ENCODE data around the gene EDIL3.
"Not testable (repeated sequence)": the region's sequence is repeated elsewhere in the genome, so short reads cannot be mapped to it uniquely, and the experiment has no call there.

Gene EDIL3

DNA sequence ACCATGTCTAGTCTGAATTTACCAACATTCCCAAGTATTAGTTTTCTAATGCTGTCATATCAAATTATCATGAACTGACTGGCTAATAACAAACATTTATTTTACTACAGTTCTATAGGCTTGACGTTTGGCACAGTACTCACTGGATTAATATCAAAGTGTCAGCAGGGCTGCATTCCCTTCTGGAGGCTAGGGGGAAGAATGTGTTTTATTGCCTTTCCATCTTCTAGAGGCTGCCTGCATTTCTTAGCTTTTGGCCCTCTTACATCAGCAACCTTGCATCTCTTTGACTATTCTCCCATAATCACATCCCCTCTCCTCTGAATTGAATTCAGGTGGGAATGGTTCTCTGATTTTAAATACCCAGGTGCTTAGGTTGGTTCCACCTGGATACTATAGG is 84.7 kb downstream of the EDIL3 start:
- no peaks in the 10 kb centered on the region for H3K36me3 ChIP-seq (ENCODE audit: control insufficient read depth, insufficient read depth, low read length)
- no peak overlapping the region for H3K4me3 ChIP-seq (ENCODE audit: extremely low read depth, insufficient read depth, low read length, poor library complexity, severe bottlenecking)
- H3K27ac ChIP-seq (ENCODE audit: low read depth, low read length, severe bottlenecking) = no peak overlapping the region
- H3K4me1 ChIP-seq (ENCODE audit: control insufficient read depth, insufficient read depth, low read length, poor library complexity, severe bottlenecking) = peaks cover 3% of the 10 kb centered on the region
- WGBS, 2 experiments (ENCODE audit: insufficient coverage in 2 of 2) = no CpG with 5 or more reads among the region's 1 CpG
- H3K9me3 ChIP-seq (ENCODE audit: control insufficient read depth, low read length) = peaks cover 9% of the 10 kb centered on the region

DNA sequence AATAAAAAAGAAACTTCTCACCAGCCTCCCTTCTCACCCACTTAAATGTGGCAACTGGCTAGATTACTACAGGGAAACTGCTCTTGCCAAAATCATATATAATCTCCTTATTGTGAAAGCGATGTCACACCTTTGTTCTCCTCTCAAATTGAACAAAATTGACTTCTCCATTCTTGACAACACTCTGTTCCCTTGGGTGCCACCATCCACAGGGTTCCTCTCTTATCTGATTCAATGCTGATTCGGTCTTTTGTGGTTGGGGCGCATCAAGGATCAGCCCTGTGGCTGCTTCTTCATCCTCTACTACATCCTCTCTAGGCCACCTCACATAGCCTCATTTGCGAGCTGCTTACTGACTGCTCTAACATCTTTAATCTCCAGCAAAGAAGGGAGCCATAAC is 86.1 kb downstream of the EDIL3 start:
- no peak overlapping the region for H3K27ac ChIP-seq (ENCODE audit: low read depth, low read length, severe bottlenecking)
- no peaks in the 10 kb centered on the region for H3K36me3 ChIP-seq (ENCODE audit: control insufficient read depth, insufficient read depth, low read length)
- WGBS, 2 experiments (ENCODE audit: insufficient coverage in 2 of 2) = 94 to 100% methylated on average over 3 to 4 of the region's 4 CpGs
- H3K4me1 ChIP-seq (ENCODE audit: control insufficient read depth, insufficient read depth, low read length, poor library complexity, severe bottlenecking) = peaks cover 3% of the 10 kb centered on the region
- no peak overlapping the region for H3K4me3 ChIP-seq (ENCODE audit: extremely low read depth, insufficient read depth, low read length, poor library complexity, severe bottlenecking)
- H3K9me3 ChIP-seq (ENCODE audit: control insufficient read depth, low read length) = peaks cover 9% of the 10 kb centered on the region

DNA sequence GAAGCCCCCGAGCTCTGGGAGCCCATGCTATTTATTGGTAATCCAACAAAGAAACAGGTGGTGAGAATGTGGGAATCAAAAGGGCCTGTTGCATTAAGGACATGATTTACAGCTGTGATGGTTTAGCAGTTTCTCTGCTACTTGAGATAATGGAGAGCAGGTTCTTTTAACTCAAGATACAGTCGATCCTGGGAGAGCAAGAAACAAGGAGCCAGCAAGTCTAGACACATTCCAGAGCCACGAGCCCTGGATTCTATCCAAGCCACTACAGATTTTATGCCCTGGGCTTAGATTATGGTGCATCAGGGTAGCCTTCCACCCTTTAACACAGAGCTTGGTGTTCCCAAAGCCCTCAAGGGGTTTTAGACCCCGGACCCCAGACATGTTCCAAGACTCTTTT is 87.0 kb downstream of the EDIL3 start:
- 90 to 93% methylated on average over 3 of the region's 4 CpGs for WGBS, 2 experiments (ENCODE audit: insufficient coverage in 2 of 2)
- H3K36me3 ChIP-seq (ENCODE audit: control insufficient read depth, insufficient read depth, low read length); H3K9me3 ChIP-seq (ENCODE audit: control insufficient read depth, low read length); H3K4me3 ChIP-seq (ENCODE audit: extremely low read depth, insufficient read depth, low read length, poor library complexity, severe bottlenecking); H3K27ac ChIP-seq (ENCODE audit: low read depth, low read length, severe bottlenecking); H3K4me1 ChIP-seq (ENCODE audit: control insufficient read depth, insufficient read depth, low read length, poor library complexity, severe bottlenecking): not testable (repeated sequence)

DNA sequence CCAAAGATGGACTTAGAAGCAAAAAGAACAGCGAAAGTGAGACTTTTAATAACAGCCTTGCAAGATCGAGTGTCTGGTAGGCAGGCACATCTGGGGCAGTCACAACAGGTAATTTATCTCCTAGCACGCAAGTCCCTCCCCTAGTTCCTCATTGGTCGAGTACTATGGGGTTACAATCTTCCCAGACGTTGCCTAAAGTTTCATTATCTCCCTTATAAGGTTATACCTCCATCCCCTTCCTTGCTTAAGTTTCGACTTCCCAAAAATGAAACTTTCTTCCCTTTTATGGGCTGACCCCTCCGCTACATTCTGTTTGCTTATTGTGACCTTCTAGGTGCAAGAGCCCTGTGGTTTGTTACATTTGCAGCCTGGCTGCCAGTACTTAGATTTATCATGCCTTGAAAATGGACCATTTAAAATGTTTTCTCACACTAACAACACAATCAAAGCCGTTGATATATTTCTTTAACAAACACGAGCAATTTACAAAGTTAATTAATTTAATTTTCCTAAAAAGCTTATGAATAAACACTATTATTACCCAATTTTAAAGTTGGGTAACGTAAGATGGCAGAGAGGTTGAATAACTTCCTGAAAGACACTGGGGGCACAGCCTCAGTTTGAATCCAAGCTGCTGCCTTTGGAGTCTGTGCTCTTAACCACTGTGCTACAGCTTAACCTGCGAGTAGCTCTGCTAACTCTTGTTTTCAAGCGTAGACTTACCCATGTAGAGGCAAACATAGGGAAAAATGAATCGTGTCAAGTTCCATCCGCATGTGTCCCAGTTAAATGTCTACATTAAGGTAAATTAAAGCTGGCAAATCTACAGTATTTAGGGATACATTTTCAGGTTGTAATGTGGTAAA is 91.7 kb downstream of the EDIL3 start:
- Histone ChIP-seq H3K4me1 (ENCODE audit: control insufficient read depth, insufficient read depth, low read length, poor library complexity, severe bottlenecking) (peaks cover 20% of the 10 kb centered on the region), H3K9me3 (ENCODE audit: control insufficient read depth, low read length) (peaks cover 6% of the 10 kb centered on the region), H3K36me3 (ENCODE audit: control insufficient read depth, insufficient read depth, low read length) (no peaks in the 10 kb centered on the region), H3K4me3 (ENCODE audit: extremely low read depth, insufficient read depth, low read length, poor library complexity, severe bottlenecking) (no peak overlapping the region), H3K27ac (ENCODE audit: low read depth, low read length, severe bottlenecking) (no peak overlapping the region)
- 84 to 86% methylated on average over 9 to 10 of the region's 14 CpGs for WGBS, 2 experiments (ENCODE audit: insufficient coverage in 2 of 2)

DNA sequence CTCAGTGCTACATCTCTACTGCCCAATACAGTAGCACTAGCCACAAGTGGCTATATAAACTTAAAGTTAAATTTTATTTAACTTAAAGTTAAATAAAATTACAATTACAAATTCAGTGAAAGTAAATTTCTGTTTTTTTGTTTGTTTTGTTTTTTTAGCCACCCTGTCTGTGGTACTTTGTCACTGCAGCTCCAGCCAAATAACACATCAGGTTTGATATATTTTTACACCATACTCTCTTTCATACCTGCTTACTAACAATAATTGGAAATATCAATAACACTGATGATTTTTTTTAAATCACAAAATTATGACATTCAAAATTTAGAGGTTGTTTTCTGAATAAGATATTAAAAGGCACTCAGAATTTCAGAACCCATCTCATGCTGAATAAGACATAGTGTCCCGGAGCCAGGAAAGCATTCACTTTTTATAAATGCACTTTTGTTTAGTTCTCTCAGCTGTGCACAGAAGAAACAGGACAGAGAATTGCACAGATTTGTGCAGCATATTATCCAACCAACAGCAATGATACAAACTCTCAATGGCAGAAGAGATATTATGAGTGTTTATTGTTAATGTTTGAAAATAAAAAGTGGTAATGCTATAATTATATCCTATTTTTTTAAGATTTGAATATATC is 92.6 kb downstream of the EDIL3 start:
- 100% methylated on average over 1 of the region's 1 CpG; no CpG with 5 or more reads in 1 of the 2 experiments for WGBS, 2 experiments (ENCODE audit: insufficient coverage in 2 of 2)
- Histone ChIP-seq H3K36me3 (ENCODE audit: control insufficient read depth, insufficient read depth, low read length) (no peaks in the 10 kb centered on the region), H3K27ac (ENCODE audit: low read depth, low read length, severe bottlenecking) (no peak overlapping the region), H3K9me3 (ENCODE audit: control insufficient read depth, low read length) (no peaks in the 10 kb centered on the region), H3K4me1 (ENCODE audit: control insufficient read depth, insufficient read depth, low read length, poor library complexity, severe bottlenecking) (peaks cover 29% of the 10 kb centered on the region), H3K4me3 (ENCODE audit: extremely low read depth, insufficient read depth, low read length, poor library complexity, severe bottlenecking) (no peak overlapping the region)

DNA sequence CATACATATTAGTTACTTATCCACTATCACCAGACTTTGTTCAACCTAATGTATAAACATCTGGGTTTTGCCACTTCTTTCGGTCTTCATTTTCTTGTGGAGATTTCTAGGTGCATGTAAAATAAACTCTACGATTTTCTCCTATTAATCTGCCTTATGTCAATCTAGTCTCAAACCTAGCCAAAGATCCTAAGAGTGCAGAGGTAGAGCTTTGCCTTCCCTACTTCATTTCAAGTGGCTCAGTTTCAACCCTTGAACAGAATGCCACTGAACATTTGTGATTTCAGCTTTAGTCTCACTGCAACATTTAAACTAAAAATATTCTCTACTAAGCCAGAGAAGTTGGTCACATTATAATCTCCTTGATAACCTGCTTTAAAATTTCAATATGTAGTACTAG is 94.0 kb downstream of the EDIL3 start:
- peaks cover 29% of the 10 kb centered on the region for H3K4me1 ChIP-seq (ENCODE audit: control insufficient read depth, insufficient read depth, low read length, poor library complexity, severe bottlenecking)
- H3K4me3 ChIP-seq (ENCODE audit: extremely low read depth, insufficient read depth, low read length, poor library complexity, severe bottlenecking) = no peak overlapping the region
- 78 to 80% methylated on average over 1 to 2 of the region's 2 CpGs for WGBS, 2 experiments (ENCODE audit: insufficient coverage in 2 of 2)
- no peaks in the 10 kb centered on the region for H3K9me3 ChIP-seq (ENCODE audit: control insufficient read depth, low read length)
- H3K36me3 ChIP-seq (ENCODE audit: control insufficient read depth, insufficient read depth, low read length) = no peaks in the 10 kb centered on the region
- H3K27ac ChIP-seq (ENCODE audit: low read depth, low read length, severe bottlenecking) = no peak overlapping the region

DNA sequence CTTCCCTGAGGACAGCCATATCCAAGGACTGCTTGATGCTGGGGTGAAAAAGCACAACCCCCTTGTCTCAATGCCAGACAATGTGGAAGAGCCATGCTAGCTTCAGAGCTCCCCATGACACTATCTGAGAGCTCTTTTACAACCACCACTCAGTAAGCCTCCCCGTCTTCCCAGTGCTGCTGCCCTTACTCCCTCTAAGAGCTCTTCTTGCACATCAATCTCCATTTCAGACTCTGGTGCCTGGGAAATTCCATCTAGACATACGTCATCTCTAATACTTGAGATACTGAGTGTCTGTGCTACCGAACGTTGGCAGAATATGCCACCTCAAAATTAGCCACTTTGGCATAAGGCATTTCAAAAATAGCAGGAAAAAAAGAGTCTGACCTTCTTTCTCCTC is 94.5 kb downstream of the EDIL3 start:
- Histone ChIP-seq H3K27ac (ENCODE audit: low read depth, low read length, severe bottlenecking) (peak overlapping the region; percentile 23), H3K9me3 (ENCODE audit: control insufficient read depth, low read length) (no peaks in the 10 kb centered on the region), H3K4me3 (ENCODE audit: extremely low read depth, insufficient read depth, low read length, poor library complexity, severe bottlenecking) (no peak overlapping the region), H3K4me1 (ENCODE audit: control insufficient read depth, insufficient read depth, low read length, poor library complexity, severe bottlenecking) (peaks cover 29% of the 10 kb centered on the region), H3K36me3 (ENCODE audit: control insufficient read depth, insufficient read depth, low read length) (no peaks in the 10 kb centered on the region)
- 81 to 91% methylated on average over 2 to 4 of the region's 4 CpGs for WGBS, 2 experiments (ENCODE audit: insufficient coverage in 2 of 2)

DNA sequence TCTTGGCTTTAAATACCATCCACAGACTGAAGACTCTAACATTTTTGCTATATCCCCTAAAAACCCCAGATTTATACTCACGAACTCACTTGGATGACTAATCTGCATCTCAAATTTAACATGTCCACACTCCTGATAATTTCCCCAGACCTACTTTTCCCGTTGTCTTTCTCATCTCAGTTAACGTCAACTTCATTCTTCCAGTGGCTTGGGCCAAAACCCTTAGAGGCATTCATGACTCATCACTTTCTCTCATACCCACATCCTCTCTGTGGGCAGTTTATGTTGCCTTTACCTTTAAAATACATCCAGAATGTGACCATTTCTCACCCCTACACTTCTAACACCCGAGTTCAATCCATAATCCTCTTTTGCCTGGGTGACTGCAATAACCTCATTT is 96.7 kb downstream of the EDIL3 start:
- Histone ChIP-seq H3K9me3 (ENCODE audit: control insufficient read depth, low read length) (no peaks in the 10 kb centered on the region), H3K36me3 (ENCODE audit: control insufficient read depth, insufficient read depth, low read length) (no peaks in the 10 kb centered on the region), H3K4me3 (ENCODE audit: extremely low read depth, insufficient read depth, low read length, poor library complexity, severe bottlenecking) (no peak overlapping the region), H3K4me1 (ENCODE audit: control insufficient read depth, insufficient read depth, low read length, poor library complexity, severe bottlenecking) (peaks cover 29% of the 10 kb centered on the region), H3K27ac (ENCODE audit: low read depth, low read length, severe bottlenecking) (peak overlapping the region; percentile 62)
- 67 to 78% methylated on average over 3 of the region's 4 CpGs for WGBS, 2 experiments (ENCODE audit: insufficient coverage in 2 of 2)

DNA sequence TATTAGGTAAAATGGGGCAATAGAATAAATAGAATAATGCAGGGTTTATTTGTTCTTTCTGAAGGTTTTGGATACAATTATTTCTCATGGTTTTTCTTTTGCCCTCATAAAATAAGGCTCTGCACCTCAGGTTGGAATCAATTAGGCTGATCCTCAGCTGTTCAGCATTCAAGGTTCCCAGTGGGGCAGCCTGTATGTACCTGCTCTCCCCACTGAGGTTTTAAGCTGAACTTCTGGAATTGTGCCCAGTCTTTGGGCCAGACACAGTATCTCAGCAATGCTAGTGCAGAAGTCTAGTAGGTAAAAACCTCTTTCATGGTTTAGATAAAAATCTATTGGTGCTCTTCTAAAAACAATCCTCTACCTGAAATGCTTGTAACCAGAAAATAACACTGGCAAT is 98.0 kb downstream of the EDIL3 start:
- H3K4me3 ChIP-seq (ENCODE audit: extremely low read depth, insufficient read depth, low read length, poor library complexity, severe bottlenecking) = no peak overlapping the region
- H3K9me3 ChIP-seq (ENCODE audit: control insufficient read depth, low read length) = no peaks in the 10 kb centered on the region
- no peaks in the 10 kb centered on the region for H3K36me3 ChIP-seq (ENCODE audit: control insufficient read depth, insufficient read depth, low read length)
- peaks cover 29% of the 10 kb centered on the region for H3K4me1 ChIP-seq (ENCODE audit: control insufficient read depth, insufficient read depth, low read length, poor library complexity, severe bottlenecking)
- no peak overlapping the region for H3K27ac ChIP-seq (ENCODE audit: low read depth, low read length, severe bottlenecking)

DNA sequence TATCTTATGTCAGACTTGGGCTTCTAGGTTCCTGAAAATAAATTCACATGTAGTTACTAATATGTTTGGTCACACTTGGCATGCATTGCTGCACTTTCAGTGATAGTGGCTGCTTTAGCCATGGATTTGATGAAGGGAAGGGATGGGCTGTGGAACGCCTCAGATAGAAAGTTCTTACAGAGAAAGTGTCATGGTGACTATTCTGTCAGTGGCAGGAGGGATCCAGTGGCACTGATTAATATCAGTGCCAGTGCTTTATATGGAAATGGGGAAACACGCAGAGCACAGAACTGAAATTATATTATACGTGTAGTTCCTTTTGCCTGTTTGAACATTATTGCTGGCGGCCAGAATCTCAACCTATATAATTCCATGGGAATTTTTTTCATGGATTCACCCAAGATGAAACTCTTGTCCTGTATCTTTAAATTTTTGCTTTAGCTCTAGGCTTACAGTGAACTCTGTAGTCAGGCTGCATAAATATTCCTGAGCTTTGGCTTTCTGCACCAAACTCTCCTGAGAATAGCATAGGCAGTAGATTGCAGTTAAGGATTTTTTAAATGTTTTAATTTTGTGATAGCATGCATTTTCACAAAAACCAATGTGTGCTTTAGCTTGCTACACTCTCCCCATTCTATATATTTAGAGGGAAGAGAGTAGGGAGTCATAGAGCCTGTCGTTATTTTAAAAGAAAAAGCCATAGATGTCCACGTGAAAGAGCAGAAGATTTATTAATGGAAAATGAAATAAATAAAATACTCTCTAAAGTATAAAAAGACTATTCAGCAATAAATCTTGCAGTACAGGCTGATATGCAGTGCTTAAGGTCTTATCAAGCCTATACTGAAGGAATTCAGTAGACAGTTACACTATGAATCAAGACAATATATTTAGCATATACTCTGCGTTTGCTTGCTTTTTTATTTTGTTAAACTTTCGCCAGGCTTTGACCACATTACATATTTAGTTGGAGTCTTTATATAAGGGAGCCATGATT is 98.7 kb downstream of the EDIL3 start:
- Histone ChIP-seq H3K4me3 (ENCODE audit: extremely low read depth, insufficient read depth, low read length, poor library complexity, severe bottlenecking) (no peak overlapping the region), H3K36me3 (ENCODE audit: control insufficient read depth, insufficient read depth, low read length) (no peaks in the 10 kb centered on the region), H3K27ac (ENCODE audit: low read depth, low read length, severe bottlenecking) (no peak overlapping the region), H3K4me1 (ENCODE audit: control insufficient read depth, insufficient read depth, low read length, poor library complexity, severe bottlenecking) (peaks cover 29% of the 10 kb centered on the region), H3K9me3 (ENCODE audit: control insufficient read depth, low read length) (no peaks in the 10 kb centered on the region)
- WGBS, 2 experiments (ENCODE audit: insufficient coverage in 2 of 2) = 100% methylated on average over 3 of the region's 8 CpGs

All from mesodermal cell (in vitro differentiated cells).